HG03442 (cell line): ENCODE data around the gene COIL.
"Not testable (repeated sequence)": the region's sequence is repeated elsewhere in the genome, so short reads cannot be mapped to it uniquely, and the experiment has no call there.

Source experiments
- ATAC-seq: cut with Tn5 transposase; IDR thresholded peaks from one replicate; pipeline ENCODE4 v1.9.1; 2021; ENCODE audit warnings: mild to moderate bottlenecking, moderate library complexity; ENCODE audit not compliant: unreplicated experiment

COIL gene

DNA sequence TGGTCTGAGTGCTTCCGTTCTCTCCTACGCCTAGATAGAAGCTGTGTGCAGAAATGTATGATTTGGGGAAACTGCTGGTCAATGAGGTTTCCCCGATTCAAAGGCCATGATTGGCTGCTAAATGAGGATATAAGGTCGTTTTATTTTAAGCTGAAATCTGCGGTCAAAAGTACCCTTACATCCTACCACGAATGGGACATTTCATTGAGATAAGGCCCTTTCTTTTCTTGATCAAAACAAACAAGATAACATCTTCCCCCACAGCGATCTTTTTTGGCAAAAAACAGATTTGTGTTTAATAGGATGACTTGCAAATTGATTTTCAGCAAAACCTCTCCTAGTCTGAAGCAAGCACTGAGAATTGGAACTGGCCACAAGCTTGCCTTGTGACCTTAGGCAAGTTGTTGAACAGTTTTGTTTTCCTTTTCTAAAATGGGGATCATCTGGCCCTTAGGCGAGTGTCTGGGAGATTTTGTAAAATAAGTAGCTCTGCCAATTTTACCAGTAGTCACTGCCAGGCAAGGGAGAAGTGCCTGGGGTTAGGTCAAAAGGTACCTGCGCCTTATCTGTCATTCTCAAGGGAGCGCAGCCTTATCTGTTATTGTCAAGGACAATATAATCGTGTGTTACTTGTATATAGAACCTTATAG lies 17.7 kb upstream of the COIL start:
- peak; percentile 39 for ATAC-seq

DNA sequence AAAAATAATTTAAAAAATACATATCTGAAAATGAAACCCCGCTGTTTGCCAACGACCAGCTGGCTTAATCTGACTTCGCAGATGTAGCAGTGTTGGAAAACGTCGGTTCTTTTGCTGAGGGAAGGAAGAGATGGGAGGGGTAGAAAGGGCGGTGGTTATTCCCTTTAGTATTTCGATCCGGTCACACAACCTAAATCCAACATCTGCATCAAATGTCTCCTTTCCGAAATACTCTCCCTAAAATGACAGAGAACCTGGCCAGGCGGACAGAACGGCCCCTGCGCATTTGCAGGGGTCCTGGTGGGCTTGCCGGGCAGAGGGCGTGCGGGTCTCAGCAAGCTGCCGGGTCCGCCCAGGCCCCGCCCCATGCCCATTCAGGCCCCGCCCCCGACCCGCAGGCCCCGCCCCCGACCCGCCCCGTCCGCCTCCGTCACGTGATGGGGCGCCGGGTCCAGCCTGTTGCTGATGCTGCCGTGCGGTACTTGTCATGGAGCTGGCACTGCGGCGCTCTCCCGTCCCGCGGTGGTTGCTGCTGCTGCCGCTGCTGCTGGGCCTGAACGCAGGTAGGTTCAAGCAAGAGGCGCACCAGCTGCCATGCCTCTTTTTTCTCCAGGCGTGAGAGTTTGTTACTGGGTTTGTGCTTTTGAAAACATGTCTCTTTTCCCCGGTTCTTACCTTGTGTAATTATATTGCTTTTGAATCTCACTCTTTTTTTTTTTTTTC lies 17.0 kb upstream of the COIL start, which contains the start of gene SCPEP1:
Gene SCPEP1 (plus strand): TSS at position 459 of the 723 bp plus-strand sequence. CDS start 29 bp downstream, at position 488.
- ATAC-seq = peak; percentile 67

DNA sequence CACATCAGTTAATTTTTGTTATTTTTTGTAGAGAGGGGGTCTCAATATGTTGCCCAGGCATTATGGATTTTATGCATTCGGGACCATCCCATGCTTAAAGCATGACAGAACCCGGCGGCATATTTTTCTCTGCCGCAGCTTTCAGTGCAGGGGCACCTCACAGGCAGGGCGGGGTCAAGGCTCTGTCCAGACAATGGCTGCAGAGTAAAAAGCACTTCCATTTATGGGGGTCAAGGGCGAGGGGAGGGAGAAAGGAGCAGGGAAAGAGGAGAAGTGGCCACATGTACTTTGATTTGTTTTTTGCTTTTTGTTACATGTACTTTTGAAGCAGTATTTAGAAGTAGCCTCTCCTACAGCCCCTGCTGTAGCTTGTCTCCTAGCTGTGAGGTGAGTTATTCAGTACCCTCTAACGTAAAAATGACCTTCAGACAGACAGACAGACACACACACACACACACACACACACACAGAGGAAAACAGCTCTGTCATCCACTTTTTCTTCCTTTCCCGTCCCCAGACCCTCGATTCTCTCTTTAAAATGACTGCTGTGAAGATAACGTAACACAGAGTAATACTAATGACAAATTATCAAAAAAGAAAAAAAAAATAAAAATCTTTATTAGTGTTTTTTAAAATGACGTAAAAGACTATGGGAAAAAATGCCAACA lies 16.2 kb upstream of the COIL start:
- ATAC-seq = no peak

DNA sequence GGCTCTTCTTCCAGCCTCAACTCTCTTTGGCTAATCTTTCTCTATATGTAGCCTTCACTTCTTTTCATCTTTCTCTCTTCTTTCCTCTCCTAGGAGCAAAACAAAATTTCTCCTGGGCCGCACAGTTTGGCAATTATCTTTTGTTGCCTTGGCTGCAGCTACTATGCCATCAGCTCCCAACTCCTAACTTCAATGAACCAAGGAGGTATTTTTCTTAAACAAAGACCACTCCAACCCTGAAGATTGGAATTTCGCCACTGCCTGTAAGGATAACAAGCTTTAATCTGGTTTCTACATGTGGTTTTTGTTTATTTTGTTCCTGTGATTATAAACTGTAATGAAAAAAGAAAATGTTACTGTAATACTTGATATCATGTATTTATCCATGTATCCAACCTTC lies 14.8 kb upstream of the COIL start:
- ATAC-seq = no peak

DNA sequence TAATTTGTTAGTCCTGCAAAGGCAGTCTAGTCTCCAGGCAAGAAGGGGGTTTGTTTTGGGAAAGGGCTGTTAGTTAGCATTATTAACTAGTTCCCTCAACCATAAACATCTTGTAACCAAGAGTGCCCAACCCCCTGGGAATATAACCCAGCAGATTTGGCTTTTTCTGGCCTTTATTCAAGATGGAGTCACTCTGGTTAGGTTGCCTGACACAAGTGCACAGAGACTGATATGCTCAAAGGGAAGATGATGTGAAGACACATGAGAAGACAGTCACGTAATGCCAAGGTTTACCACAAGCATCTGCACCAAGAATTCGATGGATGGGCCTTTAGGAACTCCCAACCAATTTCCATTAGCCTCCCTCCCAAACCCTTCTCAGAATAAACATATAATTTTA lies 13.2 kb upstream of the COIL start:
- ATAC-seq = no peak

DNA sequence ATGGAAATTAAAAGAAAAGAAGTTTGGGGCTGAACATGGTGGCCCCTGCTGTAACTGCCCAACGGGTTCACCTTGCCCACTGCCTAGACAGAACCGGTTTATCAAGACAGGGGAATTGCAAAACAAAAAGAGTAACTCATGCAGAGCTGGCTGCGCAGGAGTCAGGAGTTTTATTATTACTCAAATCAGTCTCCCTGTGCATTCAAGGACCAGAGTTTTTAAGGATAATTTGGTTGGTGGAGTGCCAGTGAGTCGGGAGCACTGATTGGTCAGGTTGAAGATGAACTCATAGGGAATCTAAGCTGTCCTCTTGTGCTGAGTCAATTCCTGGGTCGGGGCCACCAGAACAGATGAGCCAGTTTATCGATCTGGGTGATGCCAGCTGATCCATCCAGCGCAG lies 12.7 kb upstream of the COIL start:
- no peak for ATAC-seq

DNA sequence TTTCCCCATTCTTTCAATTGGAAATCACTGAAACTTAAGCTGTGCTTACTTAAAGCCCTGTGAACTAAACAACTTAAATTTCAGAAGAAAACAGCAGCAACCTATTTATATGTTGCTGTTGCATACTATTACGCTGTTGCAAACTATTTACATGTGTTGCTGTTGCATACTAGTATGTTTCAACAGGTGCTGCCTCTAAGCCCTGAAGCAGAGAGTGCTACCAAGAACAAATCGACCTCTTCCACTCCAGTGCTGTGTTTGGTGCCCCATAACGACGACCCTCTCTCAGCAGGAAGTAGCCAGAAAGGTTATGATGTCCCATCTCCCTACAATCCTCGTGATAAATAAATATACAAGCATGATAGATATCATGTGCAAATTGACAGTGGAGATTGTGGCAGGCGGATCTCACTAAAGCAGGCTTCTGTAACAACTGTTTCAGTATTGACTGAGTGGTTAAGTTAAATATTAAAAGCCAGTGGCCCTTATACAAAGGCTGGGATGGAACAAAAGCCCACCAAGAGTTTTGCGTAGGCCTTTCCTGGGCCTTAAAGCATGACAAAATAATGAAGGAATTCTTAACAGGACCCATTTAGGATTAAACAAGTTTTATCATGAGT lies 11.4 kb upstream of the COIL start:
- ATAC-seq = no peak

DNA sequence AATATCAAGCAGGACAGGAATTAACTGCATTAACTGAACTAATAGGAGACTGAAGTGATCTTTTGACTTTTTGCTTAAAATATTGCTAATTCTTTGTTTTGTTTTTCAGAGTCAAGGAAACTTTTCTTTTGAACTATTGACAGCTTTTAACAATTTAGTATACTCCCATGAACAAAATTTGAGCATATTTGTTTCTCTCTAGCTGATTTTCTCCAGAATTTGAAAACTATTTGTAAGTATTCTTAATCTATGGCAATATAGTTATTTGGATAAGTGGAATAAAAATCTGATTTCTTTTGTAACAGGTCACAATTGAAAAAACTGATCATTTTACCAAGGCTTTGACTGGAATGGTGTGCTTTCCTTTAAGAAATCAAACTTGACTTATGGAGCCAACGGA lies 10.1 kb upstream of the COIL start:
- ATAC-seq = no peak

DNA sequence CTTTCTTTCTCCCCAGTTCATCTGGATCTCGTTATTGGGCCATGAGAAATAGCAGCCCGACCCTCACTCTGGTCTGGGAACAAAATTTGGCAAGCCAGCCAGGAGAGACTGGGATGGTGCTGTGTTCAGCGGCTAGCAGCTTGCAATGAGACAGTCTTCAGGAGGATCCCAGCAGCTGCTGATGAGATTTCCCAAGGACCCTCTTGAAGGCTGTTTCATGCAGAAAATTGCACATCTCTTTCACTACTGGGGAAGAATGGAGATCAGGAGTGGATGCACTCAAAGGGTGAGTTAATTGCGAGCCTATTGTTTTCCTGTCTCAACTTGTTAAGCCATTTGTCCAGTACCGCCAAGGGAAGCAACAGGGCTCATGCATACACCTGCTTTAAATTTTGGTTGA lies 5.5 kb upstream of the COIL start:
- ATAC-seq = no peak

DNA sequence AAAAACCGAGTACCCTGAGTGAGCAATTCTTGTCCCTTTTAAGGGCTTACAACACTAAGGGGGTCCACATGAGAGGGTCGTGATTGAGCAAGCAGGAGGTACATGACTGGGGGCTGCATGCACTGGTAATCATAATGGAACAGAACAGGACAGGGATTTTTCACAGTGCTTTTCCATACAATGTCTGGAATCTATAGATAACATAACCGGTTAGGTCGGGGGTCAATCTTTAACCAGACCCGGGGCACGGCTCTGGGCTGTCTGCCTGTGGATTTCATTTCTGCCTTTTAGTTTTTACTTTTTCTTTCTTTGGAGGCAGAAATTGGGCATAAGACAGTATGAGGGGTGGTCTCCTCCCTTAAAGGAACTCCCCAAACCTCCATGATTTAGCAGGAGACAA lies 4.8 kb upstream of the COIL start:
- not testable (repeated sequence) for ATAC-seq

DNA sequence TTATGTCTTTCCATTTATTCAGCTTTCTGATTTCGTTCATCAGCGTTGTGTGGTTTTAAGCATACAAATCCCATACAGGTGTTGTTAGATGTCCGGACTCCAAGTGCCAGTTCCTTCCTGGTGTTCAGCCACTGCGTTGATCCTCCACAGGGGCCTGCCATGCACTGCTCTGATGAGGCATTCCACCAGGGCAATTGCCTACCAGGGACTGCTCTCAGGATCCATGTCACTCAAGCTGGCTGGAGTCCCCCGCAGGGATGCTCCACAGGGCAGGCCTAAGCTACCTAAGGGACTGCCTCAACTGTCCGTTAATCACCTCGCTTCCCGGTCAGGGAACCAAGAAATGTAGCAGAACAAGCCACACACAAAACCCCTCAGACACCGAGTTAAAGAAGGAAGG lies 4.4 kb upstream of the COIL start:
- ATAC-seq = not testable (repeated sequence)

DNA sequence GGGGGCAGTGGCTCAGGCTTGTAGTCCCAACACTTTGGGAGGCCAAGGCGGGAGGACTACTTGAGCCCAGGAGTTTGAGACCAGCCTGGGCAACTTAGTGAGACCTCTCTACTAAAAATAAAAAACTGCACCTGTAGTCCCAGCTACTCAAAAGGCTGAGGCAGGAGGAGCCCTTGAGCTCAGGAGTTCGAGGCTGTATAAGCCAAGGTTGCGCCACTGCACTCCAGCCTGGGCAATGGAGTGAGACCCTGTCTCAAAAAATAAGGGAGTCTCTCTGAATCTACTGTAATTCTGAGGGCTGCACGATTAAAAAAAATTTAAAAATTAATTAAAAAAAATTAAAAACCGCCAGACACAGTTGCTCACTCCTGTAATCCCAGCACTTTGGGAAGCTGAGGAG lies 3.9 kb downstream of the COIL start:
- ATAC-seq = no peak

DNA sequence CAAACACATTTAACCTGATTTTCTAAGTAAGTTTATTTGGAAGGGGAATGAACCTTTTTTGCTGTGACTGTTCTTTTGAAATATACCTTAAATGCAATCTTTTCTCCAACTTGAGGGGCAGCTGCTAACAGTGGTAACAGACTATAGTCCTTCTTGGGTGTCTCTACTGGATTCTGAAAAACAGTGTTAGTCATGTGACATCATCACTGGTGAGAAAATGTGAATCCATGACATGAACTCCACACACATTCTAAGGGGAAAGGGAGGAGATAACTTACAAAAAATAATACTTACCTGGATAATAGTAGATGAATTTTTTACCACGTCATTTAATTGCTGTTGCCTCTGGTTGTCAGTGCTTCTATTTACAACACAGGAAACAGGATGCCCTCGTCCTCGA lies 11.3 kb downstream of the COIL start:
- no peak for ATAC-seq

DNA sequence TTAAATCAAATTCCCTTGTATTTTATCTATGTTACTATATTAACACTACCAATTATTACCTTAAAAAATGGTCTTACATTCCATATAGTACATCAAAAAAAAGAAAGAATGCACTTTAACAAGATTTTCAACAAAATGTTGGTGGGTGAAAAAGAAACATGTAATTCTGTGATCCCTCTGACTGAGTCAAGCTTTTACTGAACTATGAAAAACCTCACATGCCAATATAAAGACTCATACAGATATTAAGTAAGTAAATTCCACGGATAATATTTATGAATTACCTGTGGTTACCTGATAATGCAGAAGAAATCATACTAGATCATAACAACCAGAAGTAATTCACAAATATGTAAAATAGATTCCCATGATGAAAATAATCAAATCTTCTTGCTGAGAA lies 12.4 kb downstream of the COIL start:
- ATAC-seq = no peak

DNA sequence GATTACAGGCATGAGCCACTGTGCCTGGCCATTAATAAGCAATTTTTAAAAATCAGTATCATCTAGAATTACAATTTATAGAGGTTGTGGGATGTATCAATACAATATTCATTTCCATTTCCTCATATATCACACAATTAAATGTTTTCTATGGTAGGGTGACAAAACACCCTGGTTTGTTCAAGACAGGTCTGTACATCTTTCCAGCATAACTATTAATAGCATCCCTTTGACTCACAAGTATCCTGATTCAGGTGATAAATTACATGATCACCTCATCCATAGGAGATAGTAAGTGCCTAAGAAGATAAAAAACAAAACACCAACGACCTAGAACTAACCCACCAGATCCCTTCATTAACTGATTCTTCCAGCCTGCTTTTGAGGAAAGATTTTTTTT lies 13.1 kb downstream of the COIL start:
- ATAC-seq = no peak

DNA sequence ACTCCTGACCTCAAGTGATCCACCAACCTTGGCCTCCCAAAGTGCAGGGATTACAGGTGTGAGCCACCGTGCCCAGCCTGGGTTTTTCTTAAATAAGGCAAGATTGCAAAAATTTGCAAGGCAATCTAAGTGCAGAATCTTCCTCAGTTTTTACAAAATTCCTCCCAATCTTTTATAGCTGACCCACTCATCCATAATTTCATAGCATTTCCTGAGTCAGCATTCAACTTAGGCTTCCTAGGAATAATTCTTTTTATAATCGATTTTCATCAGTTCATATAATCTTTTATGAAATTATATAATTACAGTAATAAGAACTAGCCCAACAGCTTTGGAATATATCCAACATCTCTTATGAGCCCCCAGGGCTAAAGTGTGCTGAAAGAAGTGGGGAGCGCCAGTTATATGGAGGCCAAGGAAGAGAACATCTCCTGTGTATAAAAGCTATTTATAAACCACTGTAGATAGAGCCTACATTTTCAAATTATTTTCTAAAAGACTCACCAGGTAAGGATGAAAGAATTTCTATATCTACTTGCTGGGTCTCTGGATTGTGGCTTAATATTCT lies 14.8 kb downstream of the COIL start:
- ATAC-seq = no peak

DNA sequence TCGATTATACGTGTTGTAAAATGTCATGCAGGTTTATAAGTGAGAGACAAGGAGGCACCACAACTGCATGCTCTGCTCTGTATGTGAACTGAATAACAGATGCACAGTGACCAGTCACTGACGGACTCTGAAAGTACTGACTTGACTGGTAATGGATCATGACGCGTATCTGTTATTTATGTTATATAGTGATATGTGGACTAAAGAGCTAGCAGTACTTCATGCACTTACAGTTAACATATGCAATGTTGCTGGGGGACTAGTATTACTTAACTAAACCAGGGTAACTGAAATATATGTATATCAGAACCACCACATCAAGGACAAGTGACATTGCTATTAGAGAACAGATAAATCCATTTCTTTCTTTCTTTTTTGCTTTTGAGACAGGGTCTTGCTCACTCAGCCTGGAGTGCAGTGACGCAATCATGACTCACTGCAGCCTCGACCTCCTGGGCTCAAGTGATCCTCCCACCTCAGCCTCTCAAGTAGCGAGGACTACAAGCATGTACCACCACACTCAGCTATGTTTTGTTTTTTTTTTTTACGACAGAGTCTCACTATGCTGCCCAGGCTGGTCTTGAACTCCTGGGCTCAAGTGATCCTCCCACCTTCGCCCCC lies 17.2 kb downstream of the COIL start:
- no peak for ATAC-seq

DNA sequence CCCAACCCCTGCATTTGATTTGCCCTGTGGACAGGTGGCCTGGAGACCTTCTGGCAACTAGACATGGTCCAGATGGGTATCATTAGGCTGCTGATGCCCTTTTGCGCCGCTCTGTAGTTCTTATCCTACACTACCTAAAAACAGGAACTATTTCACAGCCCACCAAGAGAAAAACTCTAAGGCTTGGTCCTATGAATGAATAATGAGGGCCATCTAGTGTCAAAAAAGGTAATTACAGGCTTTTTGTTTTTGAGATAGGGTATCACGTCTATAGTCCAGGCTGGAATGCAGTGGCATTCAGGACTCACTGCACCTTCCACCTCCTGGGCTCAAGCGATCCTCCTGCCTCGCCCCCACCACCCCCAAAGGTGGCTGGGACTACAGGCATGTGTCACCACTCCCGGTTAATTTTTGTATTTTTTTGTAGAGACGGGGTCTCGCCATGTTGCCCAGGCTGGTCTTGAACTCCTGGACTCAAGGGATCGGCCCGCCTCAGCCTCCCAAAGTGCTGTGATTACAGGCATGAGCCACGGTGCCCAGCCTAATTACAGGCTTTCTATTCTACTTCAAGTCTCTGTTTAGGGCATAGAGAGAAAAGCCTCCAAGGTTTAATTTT lies 20.9 kb downstream of the COIL start:
- no peak for ATAC-seq

DNA sequence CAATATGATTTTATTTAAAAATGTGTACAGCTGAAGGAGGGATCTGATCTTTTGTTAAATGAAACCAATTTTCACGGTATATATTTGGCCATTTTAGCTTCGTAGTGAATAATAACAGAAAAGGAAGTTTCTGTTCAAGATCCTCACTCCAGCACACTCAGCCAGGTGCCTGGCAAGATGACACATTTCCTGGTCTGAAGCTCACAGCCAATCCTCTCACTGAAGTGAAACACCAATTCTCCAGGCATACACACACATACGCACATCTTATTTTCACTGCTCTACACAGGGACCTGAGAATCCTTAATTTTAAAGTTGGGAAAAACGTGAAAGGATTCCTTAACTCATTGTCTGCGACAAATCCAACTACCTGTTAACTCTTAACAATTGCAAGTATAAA lies 22.6 kb downstream of the COIL start:
- not testable (repeated sequence) for ATAC-seq

DNA sequence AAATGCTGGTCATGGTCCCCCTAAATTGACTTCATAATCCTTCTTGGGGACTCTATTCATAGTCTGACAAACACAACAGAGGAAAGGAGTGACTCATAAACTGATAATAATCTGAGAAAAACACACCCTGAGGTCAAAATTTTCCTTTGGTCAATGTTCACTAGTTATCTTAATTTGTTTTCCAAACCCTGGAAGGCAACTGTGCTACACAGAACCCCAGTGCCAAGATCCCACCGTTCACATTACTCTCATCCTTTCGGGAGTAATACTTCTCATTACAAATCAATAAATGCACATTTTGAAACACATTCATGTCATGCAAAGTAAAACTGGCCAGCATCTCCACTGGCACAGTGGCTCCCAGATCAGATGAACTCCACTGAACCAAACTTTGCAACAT lies 23.2 kb downstream of the COIL start:
- ATAC-seq = no peak
